Activated CD4-positive, alpha-beta T cell treated with anti-CD3 and anti-CD28 coated beads for 1 hour (primary cell): ENCODE data around the gene HMCN2.

Experiments
- DNase-seq: peaks from one replicate; pipeline ENCODE4 v3.0.0-alpha.2; 2020

Gene HMCN2

GRCh38 chr9:130473566-130473965 is 208.0 kb downstream of the HMCN2 start:
- no peak for DNase-seq

- DNase-seq: no peak
Measured at GRCh38 chr9:130474106-130474505, 208.5 kb downstream of the HMCN2 start.

GRCh38 chr9:130476151-130476730 is 210.7 kb downstream of the HMCN2 start:
- DNase-seq: no peak

GRCh38 chr9:130477564-130477963 is 212.0 kb downstream of the HMCN2 start:
- no peak for DNase-seq

GRCh38 chr9:130478152-130478551 is 212.6 kb downstream of the HMCN2 start:
- DNase-seq: no peak

- DNase-seq: no peak
Measured at GRCh38 chr9:130478736-130479575, 213.4 kb downstream of the HMCN2 start.

- DNase-seq: no peak
Measured at GRCh38 chr9:130479587-130479986, 214.0 kb downstream of the HMCN2 start.

GRCh38 chr9:130480673-130481072 is 215.1 kb downstream of the HMCN2 start:
- no peak for DNase-seq

- DNase-seq: no peak
Measured at GRCh38 chr9:130482463-130482862, 216.9 kb downstream of the HMCN2 start.

- no peak for DNase-seq
Measured at GRCh38 chr9:130483371-130483971, 217.9 kb downstream of the HMCN2 start.
